ENCODE measurements around the gene WBP2NL. TPM values are rescaled to one million over a fixed set of nuclear protein-coding genes. Genes with fewer than 3 reads are reported as not detected.
A peak's percentile ranks its signal among the peaks of the same experiment; 100 is the strongest.

Gene WBP2NL
- total RNA-seq, 2 donors from 2014 or later, result 3.9 to 4.3 TPM

DNA sequence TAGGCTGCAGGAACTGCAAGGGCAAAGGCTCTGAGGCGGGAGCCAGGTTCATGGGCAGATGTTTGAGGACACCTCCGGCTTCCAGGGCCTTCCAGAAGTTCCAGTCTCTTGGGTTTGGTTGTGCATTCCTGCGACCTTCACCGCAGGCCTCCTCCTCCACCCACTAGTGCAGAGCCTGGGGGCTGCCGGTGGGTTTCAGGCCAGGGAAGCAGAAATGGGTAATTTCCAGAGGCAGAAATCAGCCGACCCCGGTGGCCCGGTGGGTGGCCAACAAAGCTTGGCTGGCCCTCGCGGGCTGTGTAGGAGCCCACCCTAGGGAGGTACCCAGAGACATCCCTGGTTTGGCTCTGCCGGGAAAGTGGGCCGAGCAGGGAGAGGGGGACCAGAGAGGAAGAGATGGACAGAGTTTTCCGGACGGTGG, 75.0 kb downstream of the WBP2NL start:
- Mint-ChIP-seq H3K9me3 (no peaks in the 10 kb centered on the region), H3K4me3 (peak overlapping the region; percentile 79 to 83), H3K36me3 (ENCODE audit: insufficient read depth in 2 of 2) (peaks cover 0 to 1% of the 10 kb centered on the region in 2 donors), H3K27me3 (ENCODE audit: low read depth) (no peaks in the 10 kb centered on the region), H3K4me1 (ENCODE audit: low read depth) (peaks cover 49% of the 10 kb centered on the region), H3K27ac (no peak overlapping the region)
- no peak for ATAC-seq (replicated peaks in 1 of 2)
- DNase-seq, result no peak

DNA sequence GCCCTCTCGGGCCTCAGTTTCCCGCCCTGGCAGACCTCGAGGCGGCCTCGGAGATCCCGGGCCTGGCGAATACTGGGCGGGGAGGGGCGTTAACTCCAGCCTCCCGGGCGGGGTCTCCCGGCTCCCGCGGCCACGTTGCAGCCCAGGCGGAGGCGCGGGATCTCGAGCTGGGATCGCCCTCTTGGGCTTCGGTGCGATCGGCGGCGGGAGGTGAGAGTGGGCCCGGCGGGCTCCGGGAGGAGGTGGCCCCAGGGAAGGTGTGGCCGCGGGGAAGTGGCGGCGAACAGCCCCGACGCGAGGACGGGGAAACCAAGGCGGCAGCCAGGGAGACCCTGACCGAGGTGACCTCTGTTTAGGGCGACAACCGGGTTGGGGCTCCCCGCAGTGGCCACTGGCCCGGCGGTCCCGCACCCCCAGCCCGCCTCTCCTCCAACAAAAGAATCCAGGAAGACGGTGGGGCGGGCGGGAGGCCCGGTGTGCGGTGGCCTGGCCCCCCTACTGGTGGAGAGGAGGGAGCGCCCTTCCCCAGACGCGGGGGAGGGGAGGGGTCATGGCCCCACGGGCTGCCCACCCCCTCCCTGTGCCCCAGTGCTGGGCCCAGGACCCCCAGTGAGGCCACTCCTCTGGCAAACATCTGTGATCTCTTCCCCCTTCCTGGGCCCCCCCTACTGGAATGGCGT, 75.7 kb downstream of the WBP2NL start, which contains the start of gene PHETA2:
PHETA2 (plus strand) TSS at position 117 of the 680 bp plus-strand sequence. CDS start 3,046 bp downstream, outside the sequence.
- no peaks in the 10 kb centered on the region for H3K9me3 Mint-ChIP-seq
- peaks cover 49% of the 10 kb centered on the region for H3K4me1 Mint-ChIP-seq (ENCODE audit: low read depth)

DNA sequence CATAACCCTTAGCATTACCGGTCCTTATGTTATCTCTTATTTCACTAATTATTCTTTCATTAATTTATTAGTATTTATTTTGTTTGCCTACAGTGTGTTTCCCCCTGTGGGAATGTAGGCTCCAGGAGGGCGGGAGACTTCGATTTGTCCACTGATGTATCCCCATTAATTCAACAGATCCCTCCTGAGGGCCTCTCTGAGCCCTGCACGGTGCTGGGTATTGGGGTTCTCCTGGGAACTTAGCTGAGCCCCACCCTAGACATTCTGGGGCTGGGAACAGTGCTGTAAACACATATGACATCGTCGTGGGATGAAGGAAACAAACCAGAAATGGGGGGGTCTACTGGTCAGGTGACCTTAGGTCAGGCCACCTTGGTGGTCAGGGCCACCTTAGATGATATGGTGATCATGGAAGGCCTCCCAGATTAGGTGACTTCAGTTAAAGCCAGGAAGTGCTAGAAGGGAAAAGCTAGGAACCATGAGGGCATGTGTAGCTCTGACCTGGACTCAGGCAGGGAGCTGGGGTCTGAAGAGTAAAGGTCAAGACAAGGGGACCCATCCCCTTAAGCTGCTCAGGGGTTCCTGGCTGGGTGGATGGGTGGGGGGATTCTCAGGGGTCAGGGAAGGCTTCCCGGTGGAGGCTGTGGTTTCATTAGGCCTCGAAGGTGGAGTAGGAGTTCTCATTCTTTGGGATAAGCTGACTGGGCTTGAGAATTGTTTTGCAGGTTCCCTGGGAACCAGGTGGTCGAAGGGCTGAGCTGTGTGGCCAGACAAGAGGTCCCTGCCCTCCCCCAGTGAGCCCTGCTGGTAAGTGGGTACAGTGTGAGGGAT, 76.5 kb downstream of the WBP2NL start:
- ATAC-seq (replicated peaks in 1 of 2) (no peak), DNase-seq (no peak)
- H3K9me3 Mint-ChIP-seq, result no peaks in the 10 kb centered on the region
- peaks cover 0 to 1% of the 10 kb centered on the region in 2 donors for H3K36me3 Mint-ChIP-seq (ENCODE audit: insufficient read depth in 2 of 2)
- H3K27me3 Mint-ChIP-seq (ENCODE audit: low read depth), result no peaks in the 10 kb centered on the region
- peaks cover 45% of the 10 kb centered on the region for H3K4me1 Mint-ChIP-seq (ENCODE audit: low read depth)
- H3K27ac Mint-ChIP-seq, result peak overlapping the region; percentile 13
- peak overlapping the region; percentile 71 for H3K4me3 Mint-ChIP-seq

More for the DNA sequence above, 75.7 kb downstream of the WBP2NL start, which contains the start of gene PHETA2:
- Mint-ChIP-seq H3K27ac (peak within 1 kb of the TSS; percentile 13), H3K4me3 (peak within 1 kb of the TSS; percentile 79 to 83), H3K36me3 (ENCODE audit: insufficient read depth in 2 of 2) (peaks cover 0 to 1% of the 10 kb centered on the region in 2 donors), H3K27me3 (ENCODE audit: low read depth) (no peaks in the 10 kb centered on the region)
- ATAC-seq (replicated peaks in 1 of 2) (peak in 1 of 2 donors; percentile 8), DNase-seq (peak; percentile 69 to 76)

DNA sequence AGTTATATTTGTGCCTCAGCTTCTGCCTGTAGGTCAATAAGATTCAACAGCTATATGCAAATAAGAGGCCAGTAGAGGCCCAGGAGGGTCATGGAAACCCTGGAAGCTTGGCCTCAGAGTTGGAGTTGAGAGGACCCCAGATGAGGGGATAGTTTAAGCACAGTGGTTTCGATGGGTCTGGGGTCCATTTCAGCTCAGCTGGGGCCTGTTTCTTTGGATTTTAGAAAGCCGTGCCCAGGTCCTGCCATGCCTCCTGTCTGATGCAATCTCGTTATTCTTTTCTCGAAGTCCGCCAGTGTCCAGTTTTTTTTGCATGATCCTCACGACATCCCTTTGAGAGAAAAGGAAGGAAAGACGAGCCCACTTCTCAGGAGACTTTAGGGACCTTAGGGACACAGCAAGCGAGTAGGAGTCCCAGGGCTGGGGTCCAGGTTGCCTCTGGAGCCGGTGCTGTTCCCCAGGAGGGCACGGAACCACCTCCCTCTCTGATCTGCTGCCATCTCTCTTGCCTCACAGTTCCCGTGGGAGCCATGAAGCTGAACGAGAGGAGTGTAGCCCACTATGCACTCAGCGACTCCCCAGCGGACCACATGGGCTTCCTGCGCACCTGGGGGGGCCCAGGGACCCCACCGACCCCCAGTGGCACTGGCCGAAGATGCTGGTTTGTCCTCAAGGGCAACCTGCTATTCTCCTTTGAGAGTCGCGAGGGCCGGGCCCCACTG, 78.3 kb downstream of the WBP2NL start:
- H3K4me1 Mint-ChIP-seq (ENCODE audit: low read depth), result peaks cover 47% of the 10 kb centered on the region

DNA sequence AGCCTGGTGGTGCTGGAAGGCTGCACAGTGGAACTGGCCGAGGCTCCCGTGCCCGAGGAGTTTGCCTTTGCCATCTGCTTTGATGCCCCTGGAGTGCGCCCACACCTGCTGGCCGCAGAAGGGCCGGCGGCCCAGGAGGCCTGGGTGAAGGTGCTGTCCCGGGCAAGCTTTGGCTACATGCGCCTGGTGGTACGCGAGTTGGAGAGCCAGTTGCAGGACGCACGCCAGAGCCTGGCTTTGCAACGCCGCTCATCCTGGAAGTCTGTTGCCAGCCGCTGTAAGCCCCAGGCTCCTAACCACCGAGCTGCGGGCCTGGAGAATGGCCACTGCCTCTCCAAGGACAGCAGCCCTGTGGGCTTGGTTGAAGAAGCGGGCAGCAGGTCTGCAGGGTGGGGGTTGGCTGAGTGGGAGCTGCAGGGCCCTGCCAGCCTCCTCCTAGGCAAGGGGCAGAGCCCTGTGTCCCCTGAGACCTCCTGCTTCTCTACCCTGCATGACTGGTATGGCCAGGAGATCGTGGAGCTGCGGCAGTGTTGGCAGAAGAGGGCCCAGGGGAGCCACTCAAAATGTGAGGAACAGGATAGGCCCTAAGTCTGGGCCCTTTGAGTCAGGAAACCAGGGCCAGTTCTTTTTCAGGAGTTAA, 79.0 kb downstream of the WBP2NL start:
- H3K4me3 Mint-ChIP-seq, result no peak overlapping the region
- ATAC-seq (replicated peaks in 1 of 2) (no peak), DNase-seq (no peak)
- H3K36me3 Mint-ChIP-seq (ENCODE audit: insufficient read depth in 2 of 2), result peaks cover 3 to 7% of the 10 kb centered on the region in 2 donors
- no peaks in the 10 kb centered on the region for H3K27me3 Mint-ChIP-seq (ENCODE audit: low read depth)
- H3K9me3 Mint-ChIP-seq, result no peaks in the 10 kb centered on the region
- peaks cover 52% of the 10 kb centered on the region for H3K4me1 Mint-ChIP-seq (ENCODE audit: low read depth)
- H3K27ac Mint-ChIP-seq, result no peak overlapping the region

More for the DNA sequence above, 78.3 kb downstream of the WBP2NL start:
- no peak overlapping the region for H3K4me3 Mint-ChIP-seq
- H3K27me3 Mint-ChIP-seq (ENCODE audit: low read depth), result no peaks in the 10 kb centered on the region
- no peaks in the 10 kb centered on the region for H3K9me3 Mint-ChIP-seq
- peak overlapping the region; percentile 68 for H3K27ac Mint-ChIP-seq
- peaks cover 2 to 3% of the 10 kb centered on the region in 2 donors for H3K36me3 Mint-ChIP-seq (ENCODE audit: insufficient read depth in 2 of 2)
- ATAC-seq (replicated peaks in 1 of 2), result no peak
- no peak for DNase-seq

Other genes with a start within 250 kb of the WBP2NL start
- gene CCDC134, start 198.1 kb upstream of the WBP2NL start, total RNA-seq, result 10 to 100 TPM; 18.9 to 23.1 TPM
- 100 to 1,000 TPM; 127 to 131 TPM for gene SREBF2, start 165.7 kb upstream of the WBP2NL start, total RNA-seq
- gene SHISA8, start 83.7 kb upstream of the WBP2NL start, total RNA-seq, result 1 to 10 TPM; 2.0 to 3.2 TPM
- 1 to 10 TPM; 6.1 to 7.3 TPM for gene TNFRSF13C, start 72.0 kb upstream of the WBP2NL start, total RNA-seq
- gene CENPM, start 51.6 kb upstream of the WBP2NL start, total RNA-seq, result 10 to 100 TPM; 66.1 to 74.5 TPM
- gene SEPTIN3, start 29.3 kb upstream of the WBP2NL start, total RNA-seq, result 1 to 10 TPM; 4.5 to 4.7 TPM
- gene NAGA, start 72.0 kb downstream of the WBP2NL start, total RNA-seq, result 10 to 100 TPM; 18.6 to 27.5 TPM
- gene PHETA2, start 75.5 kb downstream of the WBP2NL start, total RNA-seq, result 1 to 10 TPM; 2.4 to 3.8 TPM
- 100 to 1,000 TPM; 103 to 105 TPM for gene SMDT1, start 80.9 kb downstream of the WBP2NL start, total RNA-seq
- 10 to 100 TPM; 87.8 to 91.7 TPM for gene NDUFA6, start 92.0 kb downstream of the WBP2NL start, total RNA-seq
- gene CYP2D6, start 132.0 kb downstream of the WBP2NL start, total RNA-seq, result 1 to 10 TPM; 6.6 to 6.8 TPM